COLO668 (cell line): Measurements from ENCODE around the gene BPHL.
"Not testable (repeated sequence)": the region's sequence is repeated elsewhere in the genome, so short reads cannot be mapped to it uniquely, and the experiment has no call there.

Experiments
- DNase-seq: peaks from one replicate; lab custom pipeline; 2025; ENCODE audit not compliant: unreplicated experiment; lab: John Stamatoyannopoulos, UW

The BPHL gene

GRCh38 chr6:3118353-3119039 lies at the start of gene BPHL:
BPHL (plus strand) TSS chr6:3118711; CDS start chr6:3118741, 30 bp downstream.
- DNase-seq, result peak; percentile 93

GRCh38 chr6:3071568-3071967 lies 46.9 kb upstream of the BPHL start:
- DNase-seq, result no peak

GRCh38 chr6:3072798-3073197 lies 45.7 kb upstream of the BPHL start:
- no peak for DNase-seq

- DNase-seq, result no peak
Measured at GRCh38 chr6:3073382-3073781, 45.1 kb upstream of the BPHL start.

GRCh38 chr6:3075772-3076113 lies 42.8 kb upstream of the BPHL start:
- no peak for DNase-seq

- DNase-seq, result no peak
Measured at GRCh38 chr6:3076320-3076719, 42.2 kb upstream of the BPHL start.

- no peak for DNase-seq
Measured at GRCh38 chr6:3077430-3077829, 41.1 kb upstream of the BPHL start.

GRCh38 chr6:3078952-3079351 lies 39.6 kb upstream of the BPHL start:
- not testable (repeated sequence) for DNase-seq

GRCh38 chr6:3079682-3080081 lies 38.8 kb upstream of the BPHL start:
- DNase-seq, result no peak

- DNase-seq, result no peak
Measured at GRCh38 chr6:3081960-3082359, 36.6 kb upstream of the BPHL start.

- DNase-seq, result no peak
Measured at GRCh38 chr6:3085074-3085473, 33.4 kb upstream of the BPHL start.

GRCh38 chr6:3086282-3086946 lies 32.1 kb upstream of the BPHL start:
- no peak for DNase-seq

GRCh38 chr6:3088446-3088845 lies 30.1 kb upstream of the BPHL start:
- no peak for DNase-seq

GRCh38 chr6:3088968-3089367 lies 29.5 kb upstream of the BPHL start:
- DNase-seq, result no peak

- no peak for DNase-seq
Measured at GRCh38 chr6:3090013-3090412, 28.5 kb upstream of the BPHL start.

- DNase-seq, result no peak
Measured at GRCh38 chr6:3094815-3095214, 23.7 kb upstream of the BPHL start.

GRCh38 chr6:3102875-3103274 lies 15.6 kb upstream of the BPHL start:
- DNase-seq, result no peak

- DNase-seq, result no peak
Measured at GRCh38 chr6:3108746-3109414, 9.6 kb upstream of the BPHL start.

- no peak for DNase-seq
Measured at GRCh38 chr6:3109761-3110160, 8.8 kb upstream of the BPHL start.

GRCh38 chr6:3114377-3114776 lies 4.1 kb upstream of the BPHL start:
- no peak for DNase-seq

- no peak for DNase-seq
Measured at GRCh38 chr6:3117912-3118352, 579 bp upstream of the BPHL start.

GRCh38 chr6:3119040-3119723 lies 671 bp downstream of the BPHL start:
- DNase-seq, result no peak
